Measurements from ENCODE around the gene DPP10. TPM values are rescaled to one million over a fixed set of nuclear protein-coding genes. Genes with fewer than 3 reads are reported as not detected.

Gene DPP10
- total and polyA plus RNA-seq, 8 donors = 1.1 to 8.2 (median 5.8) TPM

DNA sequence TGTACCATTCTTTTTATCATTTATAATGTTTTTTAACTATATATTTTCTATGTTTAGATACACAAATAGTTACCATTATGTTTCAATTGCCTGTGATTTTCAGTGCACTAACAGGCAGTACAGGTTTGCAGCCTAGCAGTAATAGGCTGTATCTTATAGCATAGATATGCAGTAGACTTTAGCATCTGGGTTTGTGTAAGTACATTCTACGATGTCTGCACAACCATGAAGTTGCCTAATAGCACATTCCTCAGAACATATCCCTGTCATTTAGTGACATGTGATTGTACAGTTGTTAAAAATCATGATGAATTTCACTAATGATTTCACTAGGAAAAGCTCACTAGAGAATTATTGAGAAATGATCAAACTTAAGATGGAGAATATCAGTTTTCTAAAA, 884.6 kb downstream of the DPP10 start:
- Histone ChIP-seq H3K4me1 (no peaks in the 10 kb centered on the region), H3K27me3 (no peaks in the 10 kb centered on the region), H3K36me3 (no peaks in the 10 kb centered on the region), H3K27ac (no peak overlapping the region), H3K4me3 (no peak overlapping the region), H3K9me3 (no peaks in the 10 kb centered on the region)
- ATAC-seq (no peak), FAIRE-seq (no peak), DNase-seq (no peak)
- WGBS, 2 donors = 68 to 86% methylated on average over 1 of the region's 1 CpG
- TF ChIP-seq, protein P1, sequence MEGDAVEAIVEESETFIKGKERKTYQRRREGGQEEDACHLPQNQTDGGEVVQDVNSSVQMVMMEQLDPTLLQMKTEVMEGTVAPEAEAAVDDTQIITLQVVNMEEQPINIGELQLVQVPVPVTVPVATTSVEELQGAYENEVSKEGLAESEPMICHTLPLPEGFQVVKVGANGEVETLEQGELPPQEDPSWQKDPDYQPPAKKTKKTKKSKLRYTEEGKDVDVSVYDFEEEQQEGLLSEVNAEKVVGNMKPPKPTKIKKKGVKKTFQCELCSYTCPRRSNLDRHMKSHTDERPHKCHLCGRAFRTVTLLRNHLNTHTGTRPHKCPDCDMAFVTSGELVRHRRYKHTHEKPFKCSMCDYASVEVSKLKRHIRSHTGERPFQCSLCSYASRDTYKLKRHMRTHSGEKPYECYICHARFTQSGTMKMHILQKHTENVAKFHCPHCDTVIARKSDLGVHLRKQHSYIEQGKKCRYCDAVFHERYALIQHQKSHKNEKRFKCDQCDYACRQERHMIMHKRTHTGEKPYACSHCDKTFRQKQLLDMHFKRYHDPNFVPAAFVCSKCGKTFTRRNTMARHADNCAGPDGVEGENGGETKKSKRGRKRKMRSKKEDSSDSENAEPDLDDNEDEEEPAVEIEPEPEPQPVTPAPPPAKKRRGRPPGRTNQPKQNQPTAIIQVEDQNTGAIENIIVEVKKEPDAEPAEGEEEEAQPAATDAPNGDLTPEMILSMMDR (IDR thresholded peaks at IDR 0.05) = no peak
- intact Hi-C loops (cut with DNase I) = no loop called here

- ATAC-seq = no peak
- Histone ChIP-seq H3K9me3 (no peaks in the 10 kb centered on the region), H3K4me1 (no peaks in the 10 kb centered on the region), H3K36me3 (no peaks in the 10 kb centered on the region), H3K27ac (no peak overlapping the region), H3K27me3 (no peaks in the 10 kb centered on the region), H3K4me3 (no peak overlapping the region)
- no peak for FAIRE-seq
- TF ChIP-seq, protein P1 (IDR thresholded peaks at IDR 0.05) = no peak
- no peak for DNase-seq
- intact Hi-C loops (cut with DNase I) = no loop called here
Observed at GRCh38 chr2:115359550-115359949, 917.1 kb downstream of the DPP10 start.

DNA sequence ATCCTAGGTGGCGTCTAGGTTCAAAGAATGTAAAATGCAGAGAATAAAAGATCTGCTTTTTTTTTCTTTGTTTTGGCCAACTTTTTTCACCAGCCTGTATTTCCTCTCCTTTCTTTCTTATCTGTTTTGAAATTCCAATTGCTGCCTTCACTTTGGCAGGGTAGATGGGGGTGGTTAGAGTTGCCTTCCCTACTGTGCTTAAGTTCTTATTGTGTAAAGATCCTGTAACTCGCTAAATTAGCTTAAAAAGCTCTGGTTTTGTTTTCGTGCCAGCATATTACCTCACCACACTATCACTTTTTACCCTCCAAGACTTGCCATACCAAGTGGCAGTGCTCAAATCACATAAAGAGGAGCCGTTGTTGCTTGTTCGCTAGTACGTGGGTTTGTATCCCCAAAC, 921.7 kb downstream of the DPP10 start:
- H3K27ac ChIP-seq = no peak overlapping the region
- no peaks in the 10 kb centered on the region for H3K9me3 ChIP-seq
- 81 to 91% methylated on average over 6 of the region's 6 CpGs for WGBS, 2 donors
- H3K4me1 ChIP-seq = peaks cover 0 to 4% (median 0%) of the 10 kb centered on the region in 3 donors
- FAIRE-seq (no peak), ATAC-seq (no peak), DNase-seq (no peak)
- H3K27me3 ChIP-seq = no peaks in the 10 kb centered on the region
- intact Hi-C loops (cut with DNase I) = no loop called here
- TF ChIP-seq, protein P1 (IDR thresholded peaks at IDR 0.05) = no peak
- H3K36me3 ChIP-seq = no peaks in the 10 kb centered on the region
- no peak overlapping the region for H3K4me3 ChIP-seq

DNA sequence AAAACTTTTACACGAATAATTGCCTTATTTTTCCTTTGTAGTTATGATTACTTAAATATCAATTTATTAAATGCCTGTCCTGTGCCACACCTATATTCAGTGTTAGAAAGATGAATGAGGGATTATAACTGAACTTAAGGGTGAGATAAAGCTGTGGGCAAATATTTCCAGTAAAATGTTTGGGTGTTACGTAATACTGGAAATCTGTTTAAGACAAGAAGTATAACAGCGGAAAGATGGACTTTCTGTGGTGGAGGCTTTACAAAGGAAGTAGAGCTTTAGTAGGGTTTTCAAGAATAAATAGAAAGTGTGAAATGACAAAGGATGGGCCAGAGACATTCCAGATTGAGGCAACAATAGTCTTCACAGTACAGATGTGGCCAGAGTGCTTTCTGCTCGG, 927.0 kb downstream of the DPP10 start:
- Histone ChIP-seq H3K27ac (no peak overlapping the region), H3K4me1 (peaks cover 0 to 4% (median 0%) of the 10 kb centered on the region in 3 donors), H3K9me3 (no peaks in the 10 kb centered on the region), H3K4me3 (no peak overlapping the region), H3K36me3 (no peaks in the 10 kb centered on the region), H3K27me3 (no peaks in the 10 kb centered on the region)
- DNase-seq (no peak), ATAC-seq (no peak), FAIRE-seq (no peak)
- TF ChIP-seq, protein P1 (IDR thresholded peaks at IDR 0.05) = no peak
- intact Hi-C loops (cut with DNase I) = no loop called here
- WGBS, 2 donors = 81 to 86% methylated on average over 4 of the region's 4 CpGs

GRCh38 chr2:115374981-115375380, 932.5 kb downstream of the DPP10 start:
- ATAC-seq (no peak), DNase-seq (no peak), FAIRE-seq (no peak)
- Histone ChIP-seq H3K4me1 (no peaks in the 10 kb centered on the region), H3K27ac (no peak overlapping the region), H3K9me3 (no peaks in the 10 kb centered on the region), H3K27me3 (no peaks in the 10 kb centered on the region), H3K4me3 (no peak overlapping the region), H3K36me3 (no peaks in the 10 kb centered on the region)
- whole genome bisulfite sequencing, 2 donors = 88 to 89% methylated on average over 1 of the region's 1 CpG
- TF ChIP-seq, protein P1 (IDR thresholded peaks at IDR 0.05) = no peak
- intact Hi-C loops (cut with DNase I) = no loop called here
